ENCODE results near the gene LEP. TPM values are rescaled to one million over a fixed set of nuclear protein-coding genes. Genes with fewer than 3 reads are reported as not detected.
A peak's percentile ranks its signal among the peaks of the same experiment; 100 is the strongest.

The LEP gene
- polyA plus RNA-seq, 3 donors: 0.12 to 0.13 TPM; not detected in 1

DNA sequence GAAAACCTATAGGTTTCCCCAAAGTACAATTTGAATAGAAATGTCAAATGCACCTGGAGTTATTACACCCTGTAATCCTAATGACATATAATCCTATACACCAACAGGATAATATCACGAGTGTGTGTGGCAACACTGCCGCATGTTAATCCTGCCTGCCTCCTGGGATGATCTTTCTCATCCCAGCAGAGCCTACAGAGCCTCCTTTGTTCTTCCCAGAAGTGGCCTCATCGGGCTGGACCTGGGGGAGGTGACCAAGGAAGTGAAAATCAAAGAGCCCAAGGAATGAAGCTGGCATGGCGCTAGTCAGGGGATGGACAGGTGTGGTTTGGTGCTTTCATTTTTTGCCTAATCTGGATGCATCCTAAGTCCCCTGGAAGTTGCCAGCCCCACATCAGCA, 29.5 kb upstream of the LEP start:
- Histone ChIP-seq H3K9me3 (replicated peaks in 1 of 2; ENCODE audit: control insufficient read depth in 1 of 2, insufficient read depth in 1 of 2, low read length in 2 of 2) (peaks cover 0 to 4% of the 10 kb centered on the region in 2 donors), H3K27me3 (ENCODE audit: control insufficient read depth in 2 of 2, insufficient read depth in 2 of 2, low read length in 2 of 2) (no peaks in the 10 kb centered on the region), H3K27ac (ENCODE audit: low read depth in 1 of 2, low read length in 2 of 2) (no peak overlapping the region), H3K4me2 (replicated peaks; ENCODE audit: extremely low read depth, low read length, poor library complexity, severe bottlenecking) (no peak overlapping the region), H3K9ac (ENCODE audit: insufficient read depth, low read length, poor library complexity, severe bottlenecking) (no peak overlapping the region), H3K4me1 (ENCODE audit: control insufficient read depth in 1 of 2, insufficient read depth in 2 of 2, low read length in 2 of 2) (peaks cover 11 to 24% of the 10 kb centered on the region in 2 donors), H4K20me1 (ENCODE audit: insufficient read depth, low read length) (no peaks in the 10 kb centered on the region), H3K79me2 (ENCODE audit: insufficient read depth, low read length) (no peaks in the 10 kb centered on the region), H3K4me3 (replicated peaks in 1 of 3; ENCODE audit: low read depth in 2 of 3, low read length in 3 of 3) (no peak overlapping the region), H2AFZ (ENCODE audit: insufficient read depth, low read depth, low read length, poor library complexity, severe bottlenecking) (no peak overlapping the region), H3K36me3 (replicated peaks in 1 of 2; ENCODE audit: control insufficient read depth in 1 of 2, insufficient read depth in 2 of 2, low read length in 2 of 2) (no peaks in the 10 kb centered on the region)
- WGBS (ENCODE audit: insufficient coverage): 100% methylated on average over 1 of the region's 4 CpGs
- no peak for TF ChIP-seq CTCF (IDR thresholded peaks at IDR 0.05)
- H3K4me3 Mint-ChIP-seq: no peak overlapping the region
- intact Hi-C loops (cut with micrococcal nuclease): loop anchor here in 1 of 2 donors (10.0 kb wide), 1 partner anchor 177 kb away; the partner anchor contains the start of gene LRRC4
- H3K4me1 Mint-ChIP-seq: peaks cover 15% of the 10 kb centered on the region
- peaks cover 0 to 6% (median 2%) of the 10 kb centered on the region in 7 donors for H3K9me3 Mint-ChIP-seq
- peaks cover 2 to 15% (median 10%) of the 10 kb centered on the region in 3 donors for H3K27me3 Mint-ChIP-seq (ENCODE audit: low read depth in 3 of 3)
- DNase-seq: no peak
- H3K27ac Mint-ChIP-seq: peak overlapping the region in 1 of 7 donors; percentile 59
- peaks cover 0 to 4% of the 10 kb centered on the region in 2 donors for H3K36me3 Mint-ChIP-seq

DNA sequence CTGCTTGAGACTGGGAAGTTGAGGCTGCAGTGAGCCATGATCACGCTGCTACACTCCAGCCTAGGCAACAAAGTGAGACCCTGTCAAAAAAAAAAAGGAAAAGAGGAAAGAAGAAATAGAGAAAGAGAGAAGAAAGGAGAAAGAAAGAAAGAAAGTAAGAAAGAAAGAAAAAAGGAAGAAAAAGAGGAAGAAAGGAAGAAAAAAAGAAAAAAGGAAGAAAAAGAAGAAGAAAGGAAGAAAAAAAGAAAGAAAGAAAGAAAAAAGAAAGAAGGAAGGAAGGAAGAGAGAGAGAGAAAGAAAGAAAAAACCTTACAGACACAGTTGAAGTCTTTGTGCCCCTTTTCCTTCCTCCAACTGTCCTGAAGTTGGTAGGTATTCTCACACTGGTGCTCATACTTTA, 26.6 kb upstream of the LEP start:
- Histone ChIP-seq H3K4me2 (replicated peaks; ENCODE audit: extremely low read depth, low read length, poor library complexity, severe bottlenecking) (no peak overlapping the region), H2AFZ (ENCODE audit: insufficient read depth, low read depth, low read length, poor library complexity, severe bottlenecking) (no peak overlapping the region), H4K20me1 (ENCODE audit: insufficient read depth, low read length) (no peaks in the 10 kb centered on the region), H3K79me2 (ENCODE audit: insufficient read depth, low read length) (no peaks in the 10 kb centered on the region), H3K9me3 (replicated peaks in 1 of 2; ENCODE audit: control insufficient read depth in 1 of 2, insufficient read depth in 1 of 2, low read length in 2 of 2) (peaks cover 0 to 8% of the 10 kb centered on the region in 2 donors), H3K4me1 (ENCODE audit: control insufficient read depth in 1 of 2, insufficient read depth in 2 of 2, low read length in 2 of 2) (peaks cover 34 to 50% of the 10 kb centered on the region in 2 donors), H3K36me3 (replicated peaks in 1 of 2; ENCODE audit: control insufficient read depth in 1 of 2, insufficient read depth in 2 of 2, low read length in 2 of 2) (no peaks in the 10 kb centered on the region), H3K27me3 (ENCODE audit: control insufficient read depth in 2 of 2, insufficient read depth in 2 of 2, low read length in 2 of 2) (no peaks in the 10 kb centered on the region), H3K27ac (ENCODE audit: low read depth in 1 of 2, low read length in 2 of 2) (no peak overlapping the region), H3K4me3 (replicated peaks in 1 of 3; ENCODE audit: low read depth in 2 of 3, low read length in 3 of 3) (no peak overlapping the region), H3K9ac (ENCODE audit: insufficient read depth, low read length, poor library complexity, severe bottlenecking) (no peak overlapping the region)
- peaks cover 0 to 4% of the 10 kb centered on the region in 2 donors for H3K36me3 Mint-ChIP-seq
- H3K27me3 Mint-ChIP-seq (ENCODE audit: low read depth in 3 of 3): peaks cover 2 to 7% (median 6%) of the 10 kb centered on the region in 3 donors
- peak; percentile 9 for TF ChIP-seq CTCF (IDR thresholded peaks at IDR 0.05)
- H3K4me1 Mint-ChIP-seq: peaks cover 37% of the 10 kb centered on the region
- no CpG with 5 or more reads among the region's 1 CpG for WGBS (ENCODE audit: insufficient coverage)
- H3K9me3 Mint-ChIP-seq: peaks cover 0 to 9% (median 2%) of the 10 kb centered on the region in 7 donors
- intact Hi-C loops (cut with micrococcal nuclease): loop anchor here in 1 of 2 donors (10.0 kb wide), 1 partner anchor 180 kb away; the partner anchor contains the start of gene LRRC4
- H3K4me3 Mint-ChIP-seq: no peak overlapping the region
- peak overlapping the region in 3 of 7 donors; percentile 53 to 84 (median 81) for H3K27ac Mint-ChIP-seq
- no peak for DNase-seq
